ENCODE measurements around the gene LGALS3BP.
A peak's percentile ranks its signal among the peaks of the same experiment; 100 is the strongest.

LGALS3BP gene

GRCh38 chr17:78998311-78999055, 18.8 kb upstream of the LGALS3BP start:
- peak; percentile 34 for DNase-seq (ENCODE audit: low spot score)

- peak; percentile 6 for DNase-seq (ENCODE audit: low spot score)
Observed at GRCh38 chr17:78997881-78998280, 18.2 kb upstream of the LGALS3BP start.

- no peak for DNase-seq (ENCODE audit: low spot score)
Observed at GRCh38 chr17:78997231-78997741, 17.6 kb upstream of the LGALS3BP start.

- no peak for DNase-seq (ENCODE audit: low spot score)
Observed at GRCh38 chr17:78996781-78997201, 17.1 kb upstream of the LGALS3BP start.

GRCh38 chr17:78995761-78996451, 16.2 kb upstream of the LGALS3BP start:
- no peak for DNase-seq (ENCODE audit: low spot score)

- DNase-seq (ENCODE audit: low spot score) = no peak
Observed at GRCh38 chr17:78995022-78995760, 15.5 kb upstream of the LGALS3BP start.

- DNase-seq (ENCODE audit: low spot score) = no peak
Observed at GRCh38 chr17:78993981-78994671, 14.4 kb upstream of the LGALS3BP start.

GRCh38 chr17:78993241-78993956, 13.7 kb upstream of the LGALS3BP start:
- DNase-seq (ENCODE audit: low spot score) = peak; percentile 79

- no peak for DNase-seq (ENCODE audit: low spot score)
Observed at GRCh38 chr17:78992542-78993212, 13.0 kb upstream of the LGALS3BP start.

- no peak for DNase-seq (ENCODE audit: low spot score)
Observed at GRCh38 chr17:78991906-78992532, 12.3 kb upstream of the LGALS3BP start.

GRCh38 chr17:78991017-78991738, 11.5 kb upstream of the LGALS3BP start:
- DNase-seq (ENCODE audit: low spot score) = no peak

- no peak for DNase-seq (ENCODE audit: low spot score)
Observed at GRCh38 chr17:78990349-78991016, 10.8 kb upstream of the LGALS3BP start.

GRCh38 chr17:78988152-78988551, 8.4 kb upstream of the LGALS3BP start:
- DNase-seq (ENCODE audit: low spot score) = no peak

GRCh38 chr17:78986649-78987328, 7.1 kb upstream of the LGALS3BP start:
- peak; percentile 47 for DNase-seq (ENCODE audit: low spot score)

GRCh38 chr17:78986048-78986648, 6.4 kb upstream of the LGALS3BP start:
- DNase-seq (ENCODE audit: low spot score) = no peak

- no peak for DNase-seq (ENCODE audit: low spot score)
Observed at GRCh38 chr17:78985395-78985794, 5.7 kb upstream of the LGALS3BP start.

GRCh38 chr17:78981010-78981888, 1.5 kb upstream of the LGALS3BP start:
- DNase-seq (ENCODE audit: low spot score) = no peak
